GM10266 (cell line): ENCODE results near the gene PODXL.
A peak's percentile ranks its signal among the peaks of the same experiment; 100 is the strongest.
"Not testable (repeated sequence)": the region's sequence is repeated elsewhere in the genome, so short reads cannot be mapped to it uniquely, and the experiment has no call there.

ENCODE experiments used
- DNase-seq: peaks from one replicate; pipeline ENCODE4 v3.0.0; 2012; ENCODE audit errors: extremely low spot score
- TF ChIP-seq, protein P1 (sequence below): IDR thresholded peaks from 2 replicates; pipeline ENCODE4 v1.5.1; 2012; ENCODE audit warnings: mild to moderate bottlenecking, low read depth; ENCODE audit not compliant: control insufficient read depth, insufficient read depth; ENCODE audit errors: missing control alignments

Gene PODXL

DNA sequence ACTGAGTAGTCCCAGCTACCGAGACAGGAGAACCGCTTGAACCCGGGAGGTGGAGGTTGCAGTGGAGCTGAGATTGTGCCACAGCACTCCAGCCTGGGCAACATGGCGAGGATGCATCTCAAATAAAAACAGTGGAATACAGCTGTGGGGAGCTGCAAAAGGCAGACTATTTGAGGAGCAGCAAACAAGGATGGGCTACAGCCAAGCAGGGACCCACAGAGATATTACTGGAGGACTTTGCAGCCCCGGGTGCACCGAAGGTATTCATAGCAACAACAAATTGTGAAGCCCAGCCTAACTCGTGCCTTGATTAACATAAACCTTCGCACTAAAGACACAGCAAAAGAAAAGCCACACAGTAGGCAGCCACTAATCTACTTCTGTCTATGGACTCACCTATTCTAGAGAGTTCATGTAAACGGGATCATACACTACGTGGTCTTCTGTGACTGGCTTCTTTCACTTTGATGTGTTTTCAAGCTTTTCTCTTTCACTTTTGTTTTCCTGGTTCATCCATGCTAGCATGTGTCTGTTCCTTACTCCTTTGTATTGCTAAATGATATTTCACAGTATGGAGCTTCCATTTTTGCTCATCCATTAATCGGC, 34.0 kb downstream of the PODXL start:
- TF ChIP-seq, protein P1, sequence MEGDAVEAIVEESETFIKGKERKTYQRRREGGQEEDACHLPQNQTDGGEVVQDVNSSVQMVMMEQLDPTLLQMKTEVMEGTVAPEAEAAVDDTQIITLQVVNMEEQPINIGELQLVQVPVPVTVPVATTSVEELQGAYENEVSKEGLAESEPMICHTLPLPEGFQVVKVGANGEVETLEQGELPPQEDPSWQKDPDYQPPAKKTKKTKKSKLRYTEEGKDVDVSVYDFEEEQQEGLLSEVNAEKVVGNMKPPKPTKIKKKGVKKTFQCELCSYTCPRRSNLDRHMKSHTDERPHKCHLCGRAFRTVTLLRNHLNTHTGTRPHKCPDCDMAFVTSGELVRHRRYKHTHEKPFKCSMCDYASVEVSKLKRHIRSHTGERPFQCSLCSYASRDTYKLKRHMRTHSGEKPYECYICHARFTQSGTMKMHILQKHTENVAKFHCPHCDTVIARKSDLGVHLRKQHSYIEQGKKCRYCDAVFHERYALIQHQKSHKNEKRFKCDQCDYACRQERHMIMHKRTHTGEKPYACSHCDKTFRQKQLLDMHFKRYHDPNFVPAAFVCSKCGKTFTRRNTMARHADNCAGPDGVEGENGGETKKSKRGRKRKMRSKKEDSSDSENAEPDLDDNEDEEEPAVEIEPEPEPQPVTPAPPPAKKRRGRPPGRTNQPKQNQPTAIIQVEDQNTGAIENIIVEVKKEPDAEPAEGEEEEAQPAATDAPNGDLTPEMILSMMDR, result no peak
- peak; percentile 35 for DNase-seq

DNA sequence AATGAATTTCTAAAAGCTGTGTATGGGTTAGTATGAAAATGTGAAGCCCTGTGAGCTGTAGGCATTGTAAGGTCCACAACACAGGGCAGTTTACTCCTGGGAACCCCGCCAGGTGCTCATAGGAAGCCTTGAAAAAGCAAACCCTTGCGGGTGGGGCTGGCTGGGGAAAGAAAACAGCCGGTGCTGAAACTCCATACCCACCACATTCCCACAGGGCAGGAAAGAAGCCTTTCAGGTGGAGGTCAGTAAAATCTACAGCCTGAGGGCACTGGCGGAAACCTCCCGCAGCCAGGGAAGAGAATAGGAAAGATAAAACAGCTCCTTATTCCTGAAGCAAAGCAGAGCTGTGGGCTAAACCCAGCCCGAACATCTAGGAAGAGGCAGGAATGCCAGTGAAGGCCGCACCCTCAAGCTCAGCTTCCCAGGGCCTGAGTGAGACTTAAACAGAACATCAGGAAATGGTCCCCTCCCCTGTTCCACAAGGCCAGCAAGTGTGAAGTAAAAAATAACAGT, 34.7 kb downstream of the PODXL start:
- no peak for DNase-seq
- TF ChIP-seq, protein P1, result no peak

DNA sequence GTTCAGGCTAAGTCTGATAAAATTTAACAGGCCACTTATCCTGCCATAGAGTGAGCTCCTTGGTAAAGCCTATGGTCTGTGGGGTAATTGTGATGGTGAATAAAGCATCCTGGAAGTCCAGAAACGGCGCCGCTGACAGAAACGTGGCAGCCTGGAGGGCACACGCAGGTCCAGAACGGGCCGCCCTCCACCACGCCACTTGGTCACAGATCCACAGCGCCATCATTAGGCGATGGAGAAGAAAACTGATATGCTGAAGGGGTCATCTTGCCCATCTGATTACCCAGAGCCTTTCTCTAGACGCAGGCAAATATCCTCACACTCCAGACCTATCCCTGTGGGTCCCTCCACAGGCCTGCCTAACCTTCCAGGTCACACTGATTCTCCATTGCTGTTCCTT, 37.8 kb downstream of the PODXL start:
- TF ChIP-seq, protein P1, result no peak
- no peak for DNase-seq

DNA sequence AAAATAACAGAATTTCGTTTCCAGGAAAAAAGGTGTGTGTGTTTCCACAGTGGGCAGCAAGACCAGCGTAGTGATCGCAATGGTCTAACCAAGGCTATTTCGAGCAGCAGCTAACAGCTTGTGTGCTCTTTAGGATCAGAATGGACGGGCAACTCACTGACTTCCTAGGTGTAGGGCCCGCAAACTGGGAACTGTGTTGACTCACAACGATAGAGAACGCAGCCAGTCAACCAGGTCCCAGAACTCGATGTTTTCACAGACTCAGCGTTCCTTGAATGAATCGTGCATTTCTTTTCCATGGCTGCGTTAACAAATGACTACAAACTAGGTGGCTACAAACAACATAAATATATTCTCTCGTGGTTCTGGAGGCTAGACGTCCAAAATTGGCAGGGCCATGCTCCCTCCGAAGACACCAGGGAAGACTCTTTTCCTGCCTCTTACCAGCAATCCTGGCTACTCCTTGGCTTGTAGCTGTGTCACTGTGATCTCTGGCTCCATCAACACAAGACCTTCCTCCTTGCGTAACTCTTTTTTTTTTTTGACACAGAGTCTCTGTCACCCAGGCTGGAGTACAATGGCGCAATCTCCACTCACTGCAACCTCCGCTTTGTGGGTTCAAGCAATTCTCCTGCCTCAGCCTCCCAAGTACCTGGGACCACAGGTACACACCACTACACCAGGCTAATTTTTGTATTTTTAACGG, 39.1 kb downstream of the PODXL start:
- TF ChIP-seq, protein P1, result no peak
- DNase-seq, result no peak

DNA sequence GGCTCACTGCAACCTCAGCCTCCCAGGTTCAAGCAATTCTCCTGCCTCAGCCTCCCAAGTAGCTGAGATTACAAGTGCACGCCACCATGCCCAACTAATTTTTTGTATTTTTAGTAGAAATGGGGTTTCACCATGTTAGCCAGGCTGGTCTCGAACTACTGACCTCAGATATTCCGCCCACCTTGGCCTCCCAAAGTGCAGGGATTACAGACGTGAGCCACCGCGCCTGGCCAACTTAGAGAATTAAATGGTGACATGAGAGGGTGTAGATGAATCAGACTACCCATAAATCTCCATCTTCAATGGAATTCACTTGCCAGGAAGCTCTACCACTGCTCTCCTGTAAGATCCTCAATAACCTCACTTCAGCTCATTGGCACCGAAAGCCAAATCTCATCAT, 41.0 kb downstream of the PODXL start:
- not testable (repeated sequence) for DNase-seq

DNA sequence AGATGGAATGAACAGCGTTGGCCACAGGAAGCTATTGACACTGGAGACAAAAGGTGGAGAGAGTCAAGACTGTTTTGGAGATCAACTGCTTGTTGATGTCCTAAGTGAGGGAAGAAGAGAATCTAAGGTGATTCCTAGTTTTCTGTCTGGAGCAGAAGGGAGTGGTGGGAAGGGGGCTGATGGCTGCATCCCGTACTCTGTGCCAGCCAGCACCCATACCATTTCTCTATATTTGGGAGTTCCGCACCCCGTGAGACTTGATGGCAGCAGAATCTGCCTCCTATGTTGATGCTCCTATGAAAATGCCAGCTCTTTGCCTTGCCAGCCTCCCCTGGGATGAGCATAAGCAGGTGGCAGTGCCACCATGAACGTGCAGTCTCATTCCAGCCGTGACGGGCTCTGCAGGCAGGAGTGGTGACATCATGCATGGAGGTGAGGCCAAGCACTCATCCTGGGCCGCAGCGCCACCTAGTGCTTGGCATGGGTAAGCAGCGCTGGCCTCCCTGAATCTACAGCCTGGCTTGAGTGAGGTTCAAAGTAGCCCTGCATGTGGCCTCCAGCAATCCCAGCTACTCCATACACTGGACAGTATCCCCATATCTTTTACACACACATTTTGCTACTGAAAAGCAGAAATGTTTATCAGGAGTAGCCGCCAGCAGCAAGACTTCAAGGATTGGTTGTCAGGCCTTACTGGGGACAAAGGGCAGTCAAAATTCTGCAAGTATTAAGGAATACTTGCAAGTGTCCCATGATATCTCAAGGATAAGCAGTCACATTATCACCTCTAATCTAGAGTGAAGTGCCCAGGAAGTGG, 43.0 kb downstream of the PODXL start:
- TF ChIP-seq, protein P1, result peak; percentile 99
- DNase-seq, result peak; percentile 74

DNA sequence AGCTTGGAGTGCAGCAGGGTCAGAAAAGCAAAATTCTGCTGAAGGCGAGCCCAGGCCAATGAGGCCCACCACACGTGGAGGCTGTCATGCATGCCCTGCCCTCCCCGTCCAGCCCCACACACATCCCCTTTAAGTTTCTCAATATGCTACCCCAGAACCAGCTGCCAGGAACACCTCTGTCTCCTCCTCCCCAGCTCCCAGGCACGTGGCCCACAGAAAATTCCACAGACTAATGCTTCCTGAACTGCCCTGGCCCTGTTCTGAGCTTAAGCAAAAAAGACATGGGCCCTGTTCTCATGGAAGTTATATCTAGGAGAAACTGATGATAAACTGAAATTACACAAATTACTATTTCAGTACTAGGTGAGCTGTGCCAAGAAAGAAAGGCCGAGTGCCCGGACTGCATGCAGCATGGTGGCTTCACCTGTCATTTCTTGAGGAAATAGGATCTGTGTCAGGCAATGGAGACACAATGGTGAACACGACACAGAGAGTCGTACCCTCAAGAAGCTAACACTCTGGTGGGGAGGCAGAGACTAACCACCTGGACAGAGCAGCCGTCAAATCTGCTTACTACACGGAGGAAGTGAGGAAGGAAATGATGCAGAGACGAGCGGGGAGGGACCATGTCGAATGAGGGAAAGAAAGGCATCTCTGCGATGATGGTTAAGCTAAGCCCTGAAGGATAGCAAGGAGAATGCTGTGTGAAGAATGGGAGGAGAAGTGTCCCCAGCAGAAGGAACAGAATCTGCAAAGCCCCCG, 44.5 kb downstream of the PODXL start:
- no peak for DNase-seq

More for the DNA sequence above, 44.5 kb downstream of the PODXL start:
- TF ChIP-seq, protein P1, result no peak
